Neuron (in vitro differentiated cells): ENCODE results near the gene MYO16.

Experiments used
- H2AFZ ChIP-seq: one replicate; pipeline ENCODE4 v1.6.1; 2013; ENCODE audit warnings: low read depth, mild to moderate bottlenecking, inconsistent platforms, low read length, moderate library complexity
- H3K27me3 ChIP-seq: one replicate; pipeline ENCODE4 v1.6.1; 2013; ENCODE audit warnings: low read length; ENCODE audit not compliant: insufficient read depth
- H3K36me3 ChIP-seq: one replicate; pipeline ENCODE4 v1.6.1; 2013; ENCODE audit warnings: low read length; ENCODE audit not compliant: insufficient read depth
- H3K4me1 ChIP-seq: one replicate; pipeline ENCODE4 v1.6.1; 2013; ENCODE audit warnings: low read length; ENCODE audit not compliant: insufficient read depth
- H3K4me3 ChIP-seq: 2 replicates; pipeline ENCODE4 v1.5.1; 2013; ENCODE audit warnings: mild to moderate bottlenecking, low read length, moderate library complexity
- H3K9me3 ChIP-seq: one replicate; pipeline ENCODE4 v1.6.1; 2013; ENCODE audit warnings: low read length

MYO16 gene

GRCh38 chr13:109224033-109224432 lies 594.6 kb downstream of the MYO16 start:
- Histone ChIP-seq H2AFZ (no peak overlapping the region), H3K4me3 (no peak overlapping the region), H3K4me1 (no peaks in the 10 kb centered on the region), H3K9me3 (peaks cover 8% of the 10 kb centered on the region), H3K36me3 (no peaks in the 10 kb centered on the region), H3K27me3 (no peaks in the 10 kb centered on the region)

GRCh38 chr13:109226631-109227030 lies 597.2 kb downstream of the MYO16 start:
- no peaks in the 10 kb centered on the region for H3K4me1 ChIP-seq
- no peaks in the 10 kb centered on the region for H3K27me3 ChIP-seq
- peaks cover 12% of the 10 kb centered on the region for H3K9me3 ChIP-seq
- H3K4me3 ChIP-seq, result no peak overlapping the region
- no peaks in the 10 kb centered on the region for H3K36me3 ChIP-seq
- H2AFZ ChIP-seq, result no peak overlapping the region

- Histone ChIP-seq H3K4me3 (no peak overlapping the region), H3K4me1 (no peaks in the 10 kb centered on the region), H3K36me3 (no peaks in the 10 kb centered on the region), H3K9me3 (peaks cover 12% of the 10 kb centered on the region), H2AFZ (no peak overlapping the region), H3K27me3 (no peaks in the 10 kb centered on the region)
Observed at GRCh38 chr13:109227344-109227940, 598.0 kb downstream of the MYO16 start.

GRCh38 chr13:109228211-109228610 lies 598.8 kb downstream of the MYO16 start:
- Histone ChIP-seq H3K4me1 (no peaks in the 10 kb centered on the region), H2AFZ (no peak overlapping the region), H3K9me3 (peaks cover 10% of the 10 kb centered on the region)

GRCh38 chr13:109231888-109232287 lies 602.5 kb downstream of the MYO16 start:
- Histone ChIP-seq H3K4me1 (no peaks in the 10 kb centered on the region), H2AFZ (no peak overlapping the region), H3K9me3 (peaks cover 4% of the 10 kb centered on the region), H3K27me3 (no peaks in the 10 kb centered on the region), H3K4me3 (no peak overlapping the region), H3K36me3 (no peaks in the 10 kb centered on the region)

More at GRCh38 chr13:109228211-109228610, 598.8 kb downstream of the MYO16 start:
- Histone ChIP-seq H3K36me3 (no peaks in the 10 kb centered on the region), H3K4me3 (no peak overlapping the region), H3K27me3 (no peaks in the 10 kb centered on the region)

- H3K9me3 ChIP-seq, result peaks cover 4% of the 10 kb centered on the region
- H2AFZ ChIP-seq, result no peak overlapping the region
- H3K4me1 ChIP-seq, result no peaks in the 10 kb centered on the region
- H3K4me3 ChIP-seq, result no peak overlapping the region
- H3K36me3 ChIP-seq, result no peaks in the 10 kb centered on the region
- H3K27me3 ChIP-seq, result no peaks in the 10 kb centered on the region
Observed at GRCh38 chr13:109233293-109233692, 603.9 kb downstream of the MYO16 start.

GRCh38 chr13:109235901-109236300 lies 606.5 kb downstream of the MYO16 start:
- Histone ChIP-seq H3K9me3 (no peaks in the 10 kb centered on the region), H3K36me3 (no peaks in the 10 kb centered on the region), H3K27me3 (no peaks in the 10 kb centered on the region), H3K4me1 (no peaks in the 10 kb centered on the region), H3K4me3 (no peak overlapping the region), H2AFZ (no peak overlapping the region)

- H3K4me3 ChIP-seq, result no peak overlapping the region
- no peaks in the 10 kb centered on the region for H3K27me3 ChIP-seq
- no peaks in the 10 kb centered on the region for H3K9me3 ChIP-seq
- H2AFZ ChIP-seq, result no peak overlapping the region
- no peaks in the 10 kb centered on the region for H3K36me3 ChIP-seq
- peaks cover 27% of the 10 kb centered on the region for H3K4me1 ChIP-seq
Observed at GRCh38 chr13:109241160-109241559, 611.7 kb downstream of the MYO16 start.

- Histone ChIP-seq H3K9me3 (no peaks in the 10 kb centered on the region), H3K36me3 (no peaks in the 10 kb centered on the region), H3K4me1 (peaks cover 28% of the 10 kb centered on the region), H2AFZ (peak overlapping the region; percentile 64), H3K4me3 (no peak overlapping the region), H3K27me3 (no peaks in the 10 kb centered on the region)
Observed at GRCh38 chr13:109243311-109243951, 614.0 kb downstream of the MYO16 start.

- Histone ChIP-seq H3K36me3 (no peaks in the 10 kb centered on the region), H3K4me1 (peaks cover 28% of the 10 kb centered on the region), H2AFZ (no peak overlapping the region), H3K27me3 (no peaks in the 10 kb centered on the region), H3K9me3 (no peaks in the 10 kb centered on the region), H3K4me3 (no peak overlapping the region)
Observed at GRCh38 chr13:109244566-109244965, 615.2 kb downstream of the MYO16 start.

- H3K4me3 ChIP-seq, result no peak overlapping the region
- H3K36me3 ChIP-seq, result no peaks in the 10 kb centered on the region
- H2AFZ ChIP-seq, result no peak overlapping the region
- H3K9me3 ChIP-seq, result no peaks in the 10 kb centered on the region
- no peaks in the 10 kb centered on the region for H3K27me3 ChIP-seq
- H3K4me1 ChIP-seq, result peaks cover 28% of the 10 kb centered on the region
Observed at GRCh38 chr13:109246001-109246400, 616.6 kb downstream of the MYO16 start.

GRCh38 chr13:109249780-109250528 lies 620.5 kb downstream of the MYO16 start:
- H3K4me1 ChIP-seq, result peaks cover 10% of the 10 kb centered on the region
- H3K36me3 ChIP-seq, result no peaks in the 10 kb centered on the region
- no peak overlapping the region for H3K4me3 ChIP-seq
- H3K9me3 ChIP-seq, result no peaks in the 10 kb centered on the region
- H2AFZ ChIP-seq, result no peak overlapping the region
- H3K27me3 ChIP-seq, result no peaks in the 10 kb centered on the region

GRCh38 chr13:109251956-109252355 lies 622.5 kb downstream of the MYO16 start:
- no peak overlapping the region for H2AFZ ChIP-seq
- peaks cover 12% of the 10 kb centered on the region for H3K4me1 ChIP-seq
- no peaks in the 10 kb centered on the region for H3K9me3 ChIP-seq
- H3K4me3 ChIP-seq, result no peak overlapping the region
- H3K27me3 ChIP-seq, result no peaks in the 10 kb centered on the region
- H3K36me3 ChIP-seq, result no peaks in the 10 kb centered on the region
